Measurements from ENCODE around the gene ZKSCAN3. TPM values are rescaled to one million over a fixed set of nuclear protein-coding genes. Genes with fewer than 3 reads are reported as not detected.
"Not testable (repeated sequence)": the region's sequence is repeated elsewhere in the genome, so short reads cannot be mapped to it uniquely, and the experiment has no call there.

Gene ZKSCAN3
- total RNA-seq, 4 donors from 2014 or later = 2.0 to 7.7 (median 2.5) TPM

DNA sequence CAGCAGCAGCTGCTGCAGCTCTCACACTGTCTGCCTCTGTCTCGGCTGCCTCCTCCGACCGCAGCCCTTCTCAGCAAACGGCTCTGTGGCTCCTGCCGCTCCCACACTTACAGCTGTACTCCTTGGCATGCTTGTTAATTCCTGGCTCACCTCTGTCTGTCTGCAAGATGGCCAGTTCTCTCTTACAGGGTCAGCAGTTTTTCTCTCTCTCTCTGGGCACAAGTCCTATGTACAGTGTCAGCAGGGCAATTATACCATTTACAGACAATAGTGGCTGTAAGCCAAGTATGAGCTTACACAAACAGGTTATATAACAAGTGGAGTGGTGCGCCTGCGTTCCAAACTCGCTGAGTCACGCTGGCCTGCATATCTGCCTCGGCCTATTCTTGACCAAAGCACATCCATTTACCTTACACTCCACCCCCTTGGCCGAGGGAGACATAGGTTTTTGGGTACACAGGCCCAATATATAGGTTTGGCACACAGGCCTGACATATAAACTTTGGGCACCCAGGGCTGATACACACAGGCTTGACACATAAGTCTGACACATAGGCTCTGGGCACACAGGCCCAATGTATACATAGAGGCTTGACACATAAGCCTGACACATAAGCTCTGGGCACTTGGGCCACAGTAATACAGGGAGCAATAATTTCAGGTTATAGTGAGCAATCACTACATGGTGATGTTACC, 4.4 kb downstream of the ZKSCAN3 start:
- ATAC-seq (ENCODE audit: low FRiP score) (no peak), DNase-seq (ENCODE audit: low spot score) (no peak)
- TF ChIP-seq, protein P1, sequence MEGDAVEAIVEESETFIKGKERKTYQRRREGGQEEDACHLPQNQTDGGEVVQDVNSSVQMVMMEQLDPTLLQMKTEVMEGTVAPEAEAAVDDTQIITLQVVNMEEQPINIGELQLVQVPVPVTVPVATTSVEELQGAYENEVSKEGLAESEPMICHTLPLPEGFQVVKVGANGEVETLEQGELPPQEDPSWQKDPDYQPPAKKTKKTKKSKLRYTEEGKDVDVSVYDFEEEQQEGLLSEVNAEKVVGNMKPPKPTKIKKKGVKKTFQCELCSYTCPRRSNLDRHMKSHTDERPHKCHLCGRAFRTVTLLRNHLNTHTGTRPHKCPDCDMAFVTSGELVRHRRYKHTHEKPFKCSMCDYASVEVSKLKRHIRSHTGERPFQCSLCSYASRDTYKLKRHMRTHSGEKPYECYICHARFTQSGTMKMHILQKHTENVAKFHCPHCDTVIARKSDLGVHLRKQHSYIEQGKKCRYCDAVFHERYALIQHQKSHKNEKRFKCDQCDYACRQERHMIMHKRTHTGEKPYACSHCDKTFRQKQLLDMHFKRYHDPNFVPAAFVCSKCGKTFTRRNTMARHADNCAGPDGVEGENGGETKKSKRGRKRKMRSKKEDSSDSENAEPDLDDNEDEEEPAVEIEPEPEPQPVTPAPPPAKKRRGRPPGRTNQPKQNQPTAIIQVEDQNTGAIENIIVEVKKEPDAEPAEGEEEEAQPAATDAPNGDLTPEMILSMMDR (IDR thresholded peaks at IDR 0.05) = no peak

DNA sequence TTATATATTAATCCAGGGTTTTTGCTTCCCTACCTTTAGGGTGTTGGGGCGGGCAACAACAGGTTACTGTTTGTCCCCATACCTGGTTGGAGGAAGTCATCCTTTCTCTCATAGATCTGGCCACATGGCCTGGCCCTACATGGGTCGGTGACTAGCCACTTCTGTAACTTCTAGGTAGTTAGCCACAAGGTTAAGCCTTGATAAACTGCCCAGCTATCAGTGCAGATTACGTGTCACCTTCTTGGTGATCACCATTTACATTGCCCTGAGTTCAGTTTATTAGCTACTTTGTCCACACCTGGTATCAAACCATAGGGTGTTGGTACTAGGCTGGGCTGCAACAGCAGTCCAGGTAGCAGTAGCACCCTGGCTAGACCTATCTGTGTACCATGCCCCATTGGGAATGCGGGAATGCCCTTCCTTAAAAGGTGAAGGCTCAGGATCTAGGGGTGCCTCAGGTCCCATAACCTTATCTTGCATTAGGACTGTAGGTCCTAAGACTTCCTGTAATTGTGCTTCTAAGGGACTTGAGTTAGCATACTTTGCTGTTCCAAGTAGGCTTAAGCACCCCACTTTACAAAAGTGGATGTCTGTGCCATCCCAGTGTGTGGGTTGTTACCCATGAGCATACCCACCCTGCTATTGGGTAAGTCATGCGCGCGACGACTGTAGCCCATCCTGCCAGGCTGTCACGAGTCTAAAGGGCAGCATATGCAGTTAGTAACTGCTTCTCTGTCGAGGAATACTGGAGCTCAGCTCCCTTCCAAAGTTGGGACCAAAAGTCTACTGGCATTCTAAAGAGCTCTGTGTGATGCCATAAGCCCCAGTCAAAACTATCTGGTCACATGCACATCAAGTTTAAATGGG, 5.2 kb downstream of the ZKSCAN3 start:
- ATAC-seq (ENCODE audit: low FRiP score) = no peak
- TF ChIP-seq, protein P1 (IDR thresholded peaks at IDR 0.05) = no peak
- DNase-seq (ENCODE audit: low spot score) = no peak

DNA sequence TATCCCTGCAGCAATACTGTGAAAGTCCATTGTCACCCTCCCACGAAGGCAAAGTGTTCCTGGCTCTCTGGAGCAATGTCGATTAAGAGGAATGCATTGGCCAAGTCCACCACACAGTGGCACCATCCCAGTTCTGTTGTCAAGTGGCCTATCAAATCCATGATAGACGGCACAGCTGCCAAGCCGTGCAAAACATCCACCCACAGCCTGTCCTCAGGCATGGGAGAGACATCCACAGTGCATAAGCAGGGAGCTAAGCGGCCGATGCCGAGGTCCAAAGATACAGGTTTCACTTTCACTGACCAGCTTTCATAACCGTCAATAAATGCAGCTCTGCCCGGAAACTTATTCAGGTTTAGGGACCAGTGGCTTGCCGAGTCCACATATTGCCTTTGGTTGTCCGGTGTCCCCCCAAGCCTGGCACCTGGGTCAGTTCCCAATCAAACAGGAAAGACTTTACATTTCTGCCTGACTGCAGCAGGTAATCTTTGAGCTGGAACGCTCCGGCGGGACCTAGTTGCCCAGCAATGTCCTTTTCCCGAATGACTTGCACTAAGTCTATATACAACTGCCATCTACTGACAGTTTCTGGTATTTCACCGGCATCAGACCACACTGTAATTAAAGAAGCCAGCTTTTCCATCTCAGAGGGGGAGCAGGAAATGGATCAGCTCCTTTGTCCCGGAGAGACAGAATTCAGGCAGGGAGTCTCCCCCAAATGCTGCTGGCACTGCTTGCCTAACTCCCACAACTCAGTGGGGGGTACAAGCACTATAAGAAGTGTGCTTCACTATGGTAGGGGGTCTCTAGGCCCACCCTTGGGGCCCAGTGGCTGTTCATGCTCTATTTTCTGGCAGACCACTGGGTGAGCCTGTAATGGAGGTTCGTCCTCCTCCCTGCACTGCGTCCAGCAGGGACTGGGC, 6.3 kb downstream of the ZKSCAN3 start:
- ATAC-seq (ENCODE audit: low FRiP score) (peak; percentile 92), DNase-seq (ENCODE audit: low spot score) (peak; percentile 32)
- TF ChIP-seq, protein P1 (IDR thresholded peaks at IDR 0.05) = peak in 1 of 3 donors; percentile 54

DNA sequence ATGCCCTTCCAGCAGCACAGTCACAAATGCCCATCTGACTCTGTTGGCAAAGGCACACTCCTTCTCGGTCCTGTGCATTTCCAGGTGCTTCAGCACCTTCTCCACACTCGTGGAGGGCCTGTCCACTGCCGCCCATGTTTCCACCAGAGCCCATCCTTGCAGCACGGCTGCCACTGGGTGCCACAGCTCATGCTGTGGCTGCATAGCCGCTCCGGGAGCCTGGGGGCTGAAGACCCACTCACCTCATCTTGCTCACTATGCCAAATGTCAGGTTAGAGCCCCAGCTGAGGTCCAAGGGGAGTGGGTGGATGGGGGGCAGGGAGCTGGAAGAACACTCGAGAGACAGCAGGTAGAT, 6.9 kb downstream of the ZKSCAN3 start:
- DNase-seq (ENCODE audit: low spot score) = no peak
- ATAC-seq (ENCODE audit: low FRiP score) = no peak
- TF ChIP-seq, protein P1 (IDR thresholded peaks at IDR 0.05) = no peak

DNA sequence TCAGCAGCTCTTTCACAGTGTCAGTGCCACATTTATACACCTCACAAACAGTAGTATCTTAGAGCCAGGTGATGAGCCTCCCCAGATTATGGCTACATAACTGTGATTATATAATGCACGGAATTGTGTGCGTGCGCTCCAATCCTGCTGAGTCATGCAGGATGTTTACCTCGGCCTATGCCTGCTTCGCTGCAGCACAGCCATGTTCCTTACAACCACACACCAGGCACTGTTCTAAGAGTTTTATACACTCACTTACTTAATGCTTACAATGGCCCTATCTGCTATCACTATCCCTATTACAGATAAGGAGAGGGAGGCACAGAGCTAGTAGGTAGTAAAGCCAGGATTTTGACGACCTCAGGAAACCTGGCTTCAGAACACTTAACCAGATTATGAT, 7.3 kb downstream of the ZKSCAN3 start:
- ATAC-seq (ENCODE audit: low FRiP score) = no peak

DNA sequence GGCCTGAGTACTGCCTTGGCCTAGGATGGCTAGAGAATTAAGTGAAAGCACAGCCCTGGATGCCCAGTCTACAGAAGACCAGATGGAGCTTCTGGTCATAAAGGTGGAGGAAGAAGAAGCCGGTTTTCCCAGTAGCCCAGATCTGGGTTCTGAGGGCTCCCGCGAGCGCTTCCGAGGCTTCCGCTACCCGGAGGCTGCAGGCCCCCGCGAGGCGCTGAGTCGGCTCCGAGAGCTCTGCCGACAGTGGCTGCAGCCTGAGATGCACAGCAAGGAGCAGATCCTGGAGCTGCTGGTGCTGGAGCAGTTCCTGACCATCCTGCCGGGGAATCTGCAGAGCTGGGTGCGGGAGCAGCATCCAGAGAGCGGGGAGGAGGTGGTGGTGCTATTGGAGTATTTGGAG, 9.8 kb downstream of the ZKSCAN3 start:
- ATAC-seq (ENCODE audit: low FRiP score); DNase-seq (ENCODE audit: low spot score): not testable (repeated sequence)

More for the DNA sequence above, 7.3 kb downstream of the ZKSCAN3 start:
- TF ChIP-seq, protein P1 (IDR thresholded peaks at IDR 0.05) = no peak
- DNase-seq (ENCODE audit: low spot score) = no peak

DNA sequence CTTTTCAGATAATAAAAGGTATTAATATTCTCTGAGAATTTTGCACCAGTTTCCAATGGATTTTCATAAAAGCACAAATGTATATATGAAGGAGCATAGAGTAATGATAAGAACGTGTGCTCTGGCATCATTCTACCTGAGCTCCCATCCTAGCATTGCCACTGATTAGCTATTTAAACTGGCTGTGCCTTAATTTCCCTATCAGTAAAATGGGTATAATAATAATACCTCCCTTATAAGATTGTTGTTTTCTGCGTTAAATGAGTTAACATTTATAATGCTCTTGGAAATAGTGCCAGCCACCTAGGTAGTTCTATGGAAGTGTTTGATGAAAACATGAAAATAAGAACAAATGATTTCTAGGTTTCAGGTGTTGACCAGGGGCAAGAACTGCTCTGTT, 11.2 kb downstream of the ZKSCAN3 start:
- no peak for ATAC-seq (ENCODE audit: low FRiP score)
- DNase-seq (ENCODE audit: low spot score) = no peak
- TF ChIP-seq, protein P1 (IDR thresholded peaks at IDR 0.05) = no peak

DNA sequence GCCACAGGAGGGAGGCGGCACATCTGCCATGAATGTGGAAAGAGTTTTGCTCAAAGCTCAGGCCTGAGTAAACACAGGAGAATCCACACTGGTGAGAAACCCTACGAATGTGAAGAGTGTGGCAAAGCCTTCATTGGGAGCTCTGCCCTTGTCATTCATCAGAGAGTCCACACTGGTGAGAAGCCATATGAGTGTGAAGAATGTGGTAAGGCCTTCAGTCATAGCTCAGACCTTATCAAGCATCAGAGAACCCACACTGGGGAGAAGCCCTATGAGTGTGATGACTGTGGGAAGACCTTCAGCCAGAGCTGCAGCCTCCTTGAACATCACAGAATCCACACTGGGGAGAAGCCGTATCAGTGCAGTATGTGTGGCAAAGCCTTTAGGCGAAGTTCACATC, 15.8 kb downstream of the ZKSCAN3 start:
- not testable (repeated sequence) for DNase-seq (ENCODE audit: low spot score); ATAC-seq (ENCODE audit: low FRiP score)

All from omental fat pad (tissue), 4 donors.